Kidney epithelial cell (primary cell): Measurements from ENCODE around the gene KLHL28. TPM values are rescaled to one million over a fixed set of nuclear protein-coding genes. Genes with fewer than 3 reads are reported as not detected.

Experiments
- DNase-seq: peaks from one replicate; pipeline ENCODE4 v3.0.0-alpha.2; 2010; ENCODE audit warnings: low read depth
- H3K27me3 ChIP-seq: 2 replicates; pipeline ENCODE4 v1.6.0; 2011; ENCODE audit warnings: low read length; ENCODE audit not compliant: control insufficient read depth, insufficient read depth
- H3K36me3 ChIP-seq: 2 replicates; pipeline ENCODE4 v1.5.1; 2011; ENCODE audit warnings: low read length; ENCODE audit not compliant: control insufficient read depth, insufficient read depth
- H3K4me3 ChIP-seq: 2 replicates; pipeline ENCODE4 v1.5.1; 2011; ENCODE audit warnings: low read depth, mild to moderate bottlenecking, control low read depth, low read length
- CTCF ChIP-seq: IDR thresholded peaks from 2 replicates; pipeline ENCODE4 v1.5.1; 2011; ENCODE audit warnings: mild to moderate bottlenecking, moderate library complexity, low read length, control low read depth, inconsistent platforms; ENCODE audit not compliant: insufficient read depth, poor library complexity, severe bottlenecking
- total RNA-seq: library from RNA; depleted of rRNA; stranded (reverse); fragments of >200 nt; gene quantifications from 2 replicates; pipeline ENCODE4 v1.2.3, GENCODE V29; 2015

The KLHL28 gene
- total RNA-seq, 1 donor from 2014 or later = 12.9 TPM

DNA sequence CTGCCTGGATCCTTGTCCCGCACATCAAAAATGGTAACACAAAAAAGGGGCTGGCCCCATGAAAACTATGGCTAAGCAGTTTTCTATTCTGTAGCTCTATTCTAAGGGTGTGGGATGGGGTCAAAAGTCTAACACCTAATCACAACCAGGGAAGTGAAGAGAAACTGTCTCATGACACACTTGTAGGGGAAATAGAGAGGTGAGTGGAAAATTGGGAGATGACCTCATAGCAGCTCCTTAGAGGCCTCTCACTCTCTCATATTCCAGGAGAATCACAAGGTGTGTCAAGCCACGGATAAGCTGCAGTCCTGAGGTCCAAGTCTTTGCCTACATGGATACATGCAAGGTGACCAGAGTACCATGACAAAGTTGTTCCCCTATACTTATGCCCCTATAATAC, 10.7 kb downstream of the KLHL28 start:
- no peak for TF ChIP-seq CTCF
- Histone ChIP-seq H3K27me3 (no peaks in the 10 kb centered on the region), H3K4me3 (no peak overlapping the region), H3K36me3 (peaks cover 3% of the 10 kb centered on the region)
- no peak for DNase-seq

DNA sequence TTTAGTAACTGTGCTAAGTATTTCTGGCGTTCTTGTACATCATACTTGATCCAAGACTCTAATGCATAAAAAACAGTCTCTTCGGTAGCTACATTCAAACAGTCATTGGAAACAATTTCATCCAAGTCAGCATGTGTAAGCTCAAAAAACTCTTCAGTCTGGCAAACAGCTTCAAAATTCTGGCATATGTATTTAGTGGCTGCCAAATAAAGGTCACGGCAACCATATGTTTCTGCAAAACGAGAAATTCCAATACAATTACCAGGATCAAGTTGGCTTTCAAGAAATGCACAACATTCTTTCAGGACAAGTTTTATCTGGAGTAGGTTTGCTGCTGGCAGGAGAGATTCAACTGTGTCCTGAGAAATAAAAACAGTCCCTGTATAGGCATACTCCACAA, 16.5 kb downstream of the KLHL28 start:
- no peak for DNase-seq
- H3K27me3 ChIP-seq = no peaks in the 10 kb centered on the region
- no peak for TF ChIP-seq CTCF
- H3K36me3 ChIP-seq = peaks cover 1% of the 10 kb centered on the region
- no peak overlapping the region for H3K4me3 ChIP-seq

DNA sequence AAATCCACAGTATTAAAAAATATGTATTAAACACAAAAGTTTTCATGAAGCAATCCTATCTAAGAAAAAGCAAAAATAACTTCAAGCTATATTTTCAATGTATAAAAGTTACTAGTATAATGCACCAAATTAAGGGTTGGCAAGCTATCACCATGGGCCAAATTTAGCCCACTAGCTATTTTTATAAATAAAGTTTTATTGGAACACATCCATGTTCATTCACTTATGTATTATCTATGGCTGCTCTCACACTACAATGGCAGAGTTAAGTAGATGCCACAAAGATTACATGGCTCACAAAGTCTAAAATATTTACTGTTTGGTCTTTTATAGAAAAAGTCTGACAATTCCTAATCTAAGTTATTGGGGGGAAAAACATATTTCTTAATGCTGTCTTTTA, 17.6 kb downstream of the KLHL28 start:
- no peak for TF ChIP-seq CTCF

DNA sequence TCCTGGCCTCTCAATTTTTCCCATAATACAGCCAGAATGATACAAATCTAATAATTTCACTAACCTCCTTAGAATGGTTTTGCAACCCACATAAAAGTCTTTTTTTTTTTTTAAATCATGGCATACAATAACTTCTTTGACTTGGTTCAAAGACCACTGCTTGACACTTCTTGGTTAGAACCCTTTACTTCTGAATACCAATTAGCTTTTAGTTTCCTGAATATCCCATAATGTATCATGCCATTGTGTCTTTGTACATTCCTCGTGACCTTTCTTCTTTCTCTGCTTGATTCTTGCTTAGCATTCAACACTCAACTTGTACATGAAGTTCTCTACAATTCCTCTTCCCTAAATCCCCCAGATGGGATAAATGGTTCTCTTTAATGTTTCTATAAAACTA, 19.3 kb downstream of the KLHL28 start:
- Histone ChIP-seq H3K4me3 (no peak overlapping the region), H3K36me3 (peaks cover 1% of the 10 kb centered on the region), H3K27me3 (no peaks in the 10 kb centered on the region)
- no peak for TF ChIP-seq CTCF
- DNase-seq = no peak

More for the DNA sequence above, 17.6 kb downstream of the KLHL28 start:
- no peak for DNase-seq
- H3K4me3 ChIP-seq = no peak overlapping the region
- H3K36me3 ChIP-seq = peaks cover 1% of the 10 kb centered on the region
- no peaks in the 10 kb centered on the region for H3K27me3 ChIP-seq

DNA sequence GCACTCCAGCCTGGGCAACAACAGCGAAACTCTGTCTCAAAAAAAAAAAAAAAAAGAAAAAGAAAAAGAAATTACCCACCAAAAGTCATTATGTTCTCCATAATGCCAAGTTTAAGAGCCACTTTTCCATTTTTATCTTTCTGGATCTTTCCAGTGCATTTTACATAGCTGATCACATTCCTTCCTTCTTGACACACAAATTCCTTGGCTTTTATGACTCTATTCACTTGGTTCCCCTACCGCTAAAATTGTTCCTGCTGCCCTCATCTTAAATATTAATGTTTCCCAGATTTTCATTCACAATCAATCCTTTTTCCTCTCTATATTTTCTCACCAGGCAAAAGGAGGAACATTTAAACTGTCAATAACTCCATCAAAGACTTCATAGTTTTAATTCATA, 20.2 kb downstream of the KLHL28 start:
- H3K27me3 ChIP-seq = no peaks in the 10 kb centered on the region
- no peak for DNase-seq
- H3K4me3 ChIP-seq = no peak overlapping the region
- TF ChIP-seq CTCF = no peak
- no peaks in the 10 kb centered on the region for H3K36me3 ChIP-seq

GRCh38 chr14:44940944-44941343, 20.8 kb downstream of the KLHL28 start:
- Histone ChIP-seq H3K36me3 (no peaks in the 10 kb centered on the region), H3K4me3 (no peak overlapping the region), H3K27me3 (no peaks in the 10 kb centered on the region)
- no peak for DNase-seq
- TF ChIP-seq CTCF = no peak
